Nephron progenitor cell (in vitro differentiated cells): Measurements from ENCODE around the gene MAP4K4.

Source experiments
- DNase-seq: peaks from one replicate; pipeline ENCODE4 v3.0.0; 2021
- H3K27ac Mint-ChIP-seq: 2 replicates; pipeline ENCODE4 v1.8.0; 2021; ENCODE audit warnings: mild to moderate bottlenecking, moderate library complexity, mixed read lengths
- H3K27me3 Mint-ChIP-seq: 2 replicates; pipeline ENCODE4 v1.8.0; 2021; ENCODE audit warnings: mild to moderate bottlenecking, low read depth, mixed read lengths; ENCODE audit not compliant: poor library complexity
- H3K36me3 Mint-ChIP-seq: 2 replicates; pipeline ENCODE4 v1.8.0; 2021; ENCODE audit warnings: low read depth, mixed read lengths
- H3K4me1 Mint-ChIP-seq: 2 replicates; pipeline ENCODE4 v1.8.0; 2021; ENCODE audit warnings: mixed read lengths
- H3K4me3 Mint-ChIP-seq: 2 replicates; pipeline ENCODE4 v1.8.0; 2021; ENCODE audit warnings: mild to moderate bottlenecking, moderate library complexity, mixed read lengths
- H3K9me3 Mint-ChIP-seq: 2 replicates; pipeline ENCODE4 v1.8.0; 2021; ENCODE audit warnings: mild to moderate bottlenecking, moderate library complexity, mixed read lengths
- TF ChIP-seq, protein P1 (sequence below): fragments of 200-600 bp; sonication (generic); IDR thresholded peaks from 2 replicates; pipeline ENCODE4 v1.5.0; 2021; ENCODE audit warnings: antibody characterized with exemption

MAP4K4 gene

GRCh38 chr2:101750688-101751087 lies 53.2 kb downstream of the MAP4K4 start:
- H3K27ac Mint-ChIP-seq, result peak overlapping the region; percentile 53
- H3K9me3 Mint-ChIP-seq, result peaks cover 9% of the 10 kb centered on the region

GRCh38 chr2:101751276-101751815 lies 53.8 kb downstream of the MAP4K4 start:
- DNase-seq, result no peak
- TF ChIP-seq, protein P1, sequence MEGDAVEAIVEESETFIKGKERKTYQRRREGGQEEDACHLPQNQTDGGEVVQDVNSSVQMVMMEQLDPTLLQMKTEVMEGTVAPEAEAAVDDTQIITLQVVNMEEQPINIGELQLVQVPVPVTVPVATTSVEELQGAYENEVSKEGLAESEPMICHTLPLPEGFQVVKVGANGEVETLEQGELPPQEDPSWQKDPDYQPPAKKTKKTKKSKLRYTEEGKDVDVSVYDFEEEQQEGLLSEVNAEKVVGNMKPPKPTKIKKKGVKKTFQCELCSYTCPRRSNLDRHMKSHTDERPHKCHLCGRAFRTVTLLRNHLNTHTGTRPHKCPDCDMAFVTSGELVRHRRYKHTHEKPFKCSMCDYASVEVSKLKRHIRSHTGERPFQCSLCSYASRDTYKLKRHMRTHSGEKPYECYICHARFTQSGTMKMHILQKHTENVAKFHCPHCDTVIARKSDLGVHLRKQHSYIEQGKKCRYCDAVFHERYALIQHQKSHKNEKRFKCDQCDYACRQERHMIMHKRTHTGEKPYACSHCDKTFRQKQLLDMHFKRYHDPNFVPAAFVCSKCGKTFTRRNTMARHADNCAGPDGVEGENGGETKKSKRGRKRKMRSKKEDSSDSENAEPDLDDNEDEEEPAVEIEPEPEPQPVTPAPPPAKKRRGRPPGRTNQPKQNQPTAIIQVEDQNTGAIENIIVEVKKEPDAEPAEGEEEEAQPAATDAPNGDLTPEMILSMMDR, result no peak
- Mint-ChIP-seq H3K4me1 (peaks cover 59% of the 10 kb centered on the region), H3K9me3 (peaks cover 9% of the 10 kb centered on the region), H3K27ac (peak overlapping the region; percentile 53), H3K4me3 (no peak overlapping the region), H3K27me3 (no peaks in the 10 kb centered on the region), H3K36me3 (peaks cover 24% of the 10 kb centered on the region)

More at GRCh38 chr2:101750688-101751087, 53.2 kb downstream of the MAP4K4 start:
- no peaks in the 10 kb centered on the region for H3K27me3 Mint-ChIP-seq
- no peak overlapping the region for H3K4me3 Mint-ChIP-seq
- peaks cover 22% of the 10 kb centered on the region for H3K36me3 Mint-ChIP-seq
- peaks cover 62% of the 10 kb centered on the region for H3K4me1 Mint-ChIP-seq
- TF ChIP-seq, protein P1, result no peak
- DNase-seq, result no peak

DNA sequence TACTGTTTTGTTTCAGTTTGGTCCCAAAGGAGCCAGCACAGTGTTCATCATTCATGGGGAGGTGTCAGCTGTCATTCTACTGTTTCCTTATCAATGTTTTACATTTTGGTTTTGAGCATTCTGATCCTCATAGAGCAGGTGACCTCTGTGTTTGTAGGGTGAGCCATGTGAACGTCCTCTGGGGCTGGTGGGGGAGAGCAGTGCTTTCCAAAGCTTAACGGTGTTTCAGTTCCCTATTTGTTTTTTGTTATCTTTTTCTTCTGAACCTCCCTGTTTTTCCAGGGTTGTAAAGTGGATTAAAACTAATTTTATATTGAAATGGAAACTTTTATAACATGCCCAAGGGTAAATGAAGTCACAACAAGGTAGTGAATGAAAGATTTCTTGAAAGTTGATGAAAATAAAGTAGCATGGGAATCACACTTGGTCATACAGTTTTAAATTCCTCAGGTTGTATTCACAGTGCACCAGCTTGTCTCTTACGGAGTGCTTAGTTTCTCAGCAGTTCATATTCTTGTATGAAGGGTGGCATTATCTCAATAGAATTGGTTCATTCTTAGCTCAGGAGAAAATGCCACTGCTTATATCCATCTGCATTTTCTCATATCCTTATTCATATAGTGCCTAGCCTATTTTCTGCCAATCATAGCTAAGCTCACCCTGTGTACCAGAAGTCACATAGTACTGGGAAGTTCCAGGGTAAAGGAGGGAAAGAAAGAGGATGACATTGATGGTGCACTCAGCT lies 54.5 kb downstream of the MAP4K4 start:
- DNase-seq, result no peak
- Mint-ChIP-seq H3K27ac (no peak overlapping the region), H3K27me3 (no peaks in the 10 kb centered on the region), H3K9me3 (peaks cover 13% of the 10 kb centered on the region), H3K36me3 (peaks cover 30% of the 10 kb centered on the region), H3K4me1 (peaks cover 53% of the 10 kb centered on the region), H3K4me3 (peak overlapping the region; percentile 23)
- TF ChIP-seq, protein P1, result no peak

DNA sequence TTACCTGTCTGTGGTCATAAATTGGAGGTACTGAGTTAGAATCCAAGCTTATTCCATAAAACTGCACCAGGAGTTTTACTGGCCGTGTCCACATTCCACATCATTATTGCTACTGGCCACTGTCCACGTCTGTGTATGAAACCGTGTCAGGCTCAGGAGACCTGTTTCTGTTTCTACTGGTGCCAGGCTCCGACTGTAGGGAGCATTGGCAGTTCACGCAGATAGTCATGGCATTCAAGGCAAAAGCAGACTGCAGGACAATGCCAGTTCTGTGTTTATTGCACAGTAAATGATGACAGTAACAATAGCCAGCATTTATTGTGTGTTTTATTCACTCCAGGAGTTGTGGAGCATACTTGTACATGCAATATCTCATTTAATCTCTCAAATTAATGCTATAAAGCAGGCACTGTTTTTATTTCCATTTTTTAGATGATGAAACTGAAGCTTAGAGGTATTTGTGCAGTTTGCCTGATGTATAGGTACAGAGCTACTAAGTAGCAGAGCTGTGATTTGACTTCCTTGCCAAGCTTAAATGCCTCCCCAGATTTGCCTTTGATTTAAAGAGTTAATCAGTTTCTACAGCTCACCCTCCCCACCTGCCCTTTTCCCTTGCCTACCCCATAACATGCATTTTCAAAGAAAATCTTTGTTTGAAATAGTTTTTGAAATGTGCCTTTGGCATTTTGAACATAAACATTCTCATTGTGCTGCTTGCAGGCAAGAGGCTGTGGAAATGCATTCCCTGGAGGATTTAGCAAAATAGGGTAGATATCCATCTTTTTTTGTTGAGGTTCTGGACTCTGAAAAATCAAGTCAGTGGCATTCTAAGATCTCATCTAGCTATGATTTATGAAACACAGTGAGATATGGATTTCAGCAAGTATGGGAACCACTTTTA lies 55.5 kb downstream of the MAP4K4 start:
- peaks cover 20% of the 10 kb centered on the region for H3K9me3 Mint-ChIP-seq
- DNase-seq, result no peak
- TF ChIP-seq, protein P1, result no peak
- no peaks in the 10 kb centered on the region for H3K27me3 Mint-ChIP-seq
- H3K27ac Mint-ChIP-seq, result peak overlapping the region; percentile 15
- H3K4me3 Mint-ChIP-seq, result no peak overlapping the region
- H3K4me1 Mint-ChIP-seq, result peaks cover 53% of the 10 kb centered on the region
- H3K36me3 Mint-ChIP-seq, result peaks cover 32% of the 10 kb centered on the region

DNA sequence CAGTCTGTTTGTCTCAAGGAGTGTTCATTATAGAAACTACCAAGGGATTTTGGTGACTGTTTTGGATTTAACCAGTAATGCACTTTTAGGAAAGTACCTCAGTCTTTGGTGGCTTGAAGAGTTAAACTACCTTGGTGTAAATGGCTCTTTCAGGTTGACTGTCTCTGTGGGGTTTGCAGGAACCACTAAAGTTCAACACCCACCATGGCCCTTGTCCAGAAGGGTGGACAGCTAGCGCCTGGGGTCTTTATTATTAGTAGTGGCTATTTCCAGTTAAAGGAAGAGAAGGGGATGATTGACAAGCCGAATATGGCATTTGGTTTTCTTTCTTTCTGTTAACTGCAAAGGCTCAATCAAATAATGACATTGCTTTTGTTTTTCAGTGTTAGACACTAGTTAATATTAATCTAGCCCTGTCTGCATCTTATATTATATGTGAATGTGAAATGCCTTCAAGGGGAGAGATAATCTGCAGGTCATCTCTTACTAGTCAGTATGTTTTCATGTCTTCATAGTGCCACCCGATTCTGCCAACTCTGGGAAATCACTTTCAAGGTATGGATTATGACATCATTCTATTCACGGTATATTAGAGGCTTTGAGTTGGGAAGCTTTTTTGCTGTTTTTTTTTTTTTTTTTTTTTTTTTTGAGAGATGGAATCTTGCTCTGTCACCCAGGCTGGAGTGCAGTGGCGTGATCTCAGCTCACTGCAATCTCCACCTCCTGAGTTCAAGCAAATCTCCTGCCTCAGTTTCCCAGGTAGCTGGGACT lies 56.4 kb downstream of the MAP4K4 start:
- peaks cover 22% of the 10 kb centered on the region for H3K9me3 Mint-ChIP-seq
- peaks cover 32% of the 10 kb centered on the region for H3K36me3 Mint-ChIP-seq
- peaks cover 53% of the 10 kb centered on the region for H3K4me1 Mint-ChIP-seq
- H3K27ac Mint-ChIP-seq, result no peak overlapping the region
- H3K27me3 Mint-ChIP-seq, result no peaks in the 10 kb centered on the region
- TF ChIP-seq, protein P1, result no peak
- no peak for DNase-seq
- no peak overlapping the region for H3K4me3 Mint-ChIP-seq
